Loucy (cell line): ENCODE data around the gene COL23A1.

Experiments used
- EZH2phosphoT487 ChIP-seq: fragments of 200-600 bp; IDR thresholded peaks from 2 replicates; pipeline ENCODE4 v1.6.1; 2018; ENCODE audit warnings: antibody characterized with exemption, mild to moderate bottlenecking, moderate library complexity, borderline replicate concordance
- TF ChIP-seq, protein P1 (sequence below): fragments of 200-600 bp; sonication (generic); conservative IDR thresholded peaks from 2 replicates; pipeline ENCODE4 v1.5.1; 2014; ENCODE audit warnings: mild to moderate bottlenecking, antibody characterized with exemption, low read length

DNA sequence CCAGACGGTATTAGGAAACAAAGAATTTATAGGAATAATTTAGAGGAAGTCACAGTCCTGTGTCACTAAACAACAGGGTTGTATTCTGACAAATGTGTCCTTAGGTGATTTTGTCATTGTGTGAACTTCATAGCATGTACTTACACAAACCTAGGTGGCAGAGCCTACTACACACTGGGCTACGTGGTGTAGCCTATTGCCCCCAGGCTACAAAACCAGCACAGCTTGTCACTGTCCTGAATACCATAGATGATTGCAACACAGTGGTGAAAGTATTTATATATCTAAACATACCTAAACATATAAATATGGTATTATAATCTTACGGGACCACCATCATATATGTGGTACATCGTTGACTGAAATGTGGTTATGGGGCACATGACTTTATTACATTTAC is 69.3 kb downstream of the COL23A1 start:
- TF ChIP-seq, protein P1, sequence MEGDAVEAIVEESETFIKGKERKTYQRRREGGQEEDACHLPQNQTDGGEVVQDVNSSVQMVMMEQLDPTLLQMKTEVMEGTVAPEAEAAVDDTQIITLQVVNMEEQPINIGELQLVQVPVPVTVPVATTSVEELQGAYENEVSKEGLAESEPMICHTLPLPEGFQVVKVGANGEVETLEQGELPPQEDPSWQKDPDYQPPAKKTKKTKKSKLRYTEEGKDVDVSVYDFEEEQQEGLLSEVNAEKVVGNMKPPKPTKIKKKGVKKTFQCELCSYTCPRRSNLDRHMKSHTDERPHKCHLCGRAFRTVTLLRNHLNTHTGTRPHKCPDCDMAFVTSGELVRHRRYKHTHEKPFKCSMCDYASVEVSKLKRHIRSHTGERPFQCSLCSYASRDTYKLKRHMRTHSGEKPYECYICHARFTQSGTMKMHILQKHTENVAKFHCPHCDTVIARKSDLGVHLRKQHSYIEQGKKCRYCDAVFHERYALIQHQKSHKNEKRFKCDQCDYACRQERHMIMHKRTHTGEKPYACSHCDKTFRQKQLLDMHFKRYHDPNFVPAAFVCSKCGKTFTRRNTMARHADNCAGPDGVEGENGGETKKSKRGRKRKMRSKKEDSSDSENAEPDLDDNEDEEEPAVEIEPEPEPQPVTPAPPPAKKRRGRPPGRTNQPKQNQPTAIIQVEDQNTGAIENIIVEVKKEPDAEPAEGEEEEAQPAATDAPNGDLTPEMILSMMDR: no peak
- no peak for TF ChIP-seq EZH2phosphoT487
